Measurements from ENCODE around the gene HOXA7.
A peak's percentile ranks its signal among the peaks of the same experiment; 100 is the strongest.

Gene HOXA7

DNA sequence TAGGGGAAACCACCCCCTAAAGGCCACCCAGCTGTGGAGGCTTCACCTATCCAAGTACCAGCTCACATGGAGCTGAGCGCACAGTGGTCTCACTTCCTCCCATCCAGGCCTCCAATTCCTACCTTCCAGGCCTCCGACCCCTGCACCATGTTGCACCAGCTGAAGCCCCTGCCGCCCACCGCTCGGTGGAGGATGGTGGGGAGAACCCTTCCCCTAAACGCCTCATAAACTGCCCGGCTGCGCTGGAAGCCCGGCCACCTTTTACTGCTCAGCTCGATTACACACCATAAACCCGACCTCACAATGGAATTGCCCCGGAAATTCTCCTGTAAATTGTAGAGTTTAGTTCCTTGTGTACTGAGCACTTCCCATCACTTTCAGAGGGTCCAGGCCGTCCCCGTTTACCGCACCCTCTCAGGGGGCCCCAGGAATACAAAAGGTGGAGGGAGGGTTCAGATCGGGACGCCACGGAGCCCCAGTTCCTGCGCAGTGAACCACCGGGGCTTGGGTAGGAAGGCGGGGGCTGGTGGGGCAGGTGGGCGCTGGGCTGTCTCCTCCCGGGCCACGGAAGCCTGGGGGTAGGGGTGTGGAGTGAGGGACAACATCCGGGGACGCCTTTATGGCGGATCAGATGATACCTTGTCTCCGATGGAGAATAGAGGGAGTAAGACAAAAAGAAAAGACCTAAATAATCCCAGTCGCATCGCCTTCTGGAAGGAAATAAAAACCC lies 1.4 kb upstream of the HOXA7 start:
- no peak for DNase-seq

DNA sequence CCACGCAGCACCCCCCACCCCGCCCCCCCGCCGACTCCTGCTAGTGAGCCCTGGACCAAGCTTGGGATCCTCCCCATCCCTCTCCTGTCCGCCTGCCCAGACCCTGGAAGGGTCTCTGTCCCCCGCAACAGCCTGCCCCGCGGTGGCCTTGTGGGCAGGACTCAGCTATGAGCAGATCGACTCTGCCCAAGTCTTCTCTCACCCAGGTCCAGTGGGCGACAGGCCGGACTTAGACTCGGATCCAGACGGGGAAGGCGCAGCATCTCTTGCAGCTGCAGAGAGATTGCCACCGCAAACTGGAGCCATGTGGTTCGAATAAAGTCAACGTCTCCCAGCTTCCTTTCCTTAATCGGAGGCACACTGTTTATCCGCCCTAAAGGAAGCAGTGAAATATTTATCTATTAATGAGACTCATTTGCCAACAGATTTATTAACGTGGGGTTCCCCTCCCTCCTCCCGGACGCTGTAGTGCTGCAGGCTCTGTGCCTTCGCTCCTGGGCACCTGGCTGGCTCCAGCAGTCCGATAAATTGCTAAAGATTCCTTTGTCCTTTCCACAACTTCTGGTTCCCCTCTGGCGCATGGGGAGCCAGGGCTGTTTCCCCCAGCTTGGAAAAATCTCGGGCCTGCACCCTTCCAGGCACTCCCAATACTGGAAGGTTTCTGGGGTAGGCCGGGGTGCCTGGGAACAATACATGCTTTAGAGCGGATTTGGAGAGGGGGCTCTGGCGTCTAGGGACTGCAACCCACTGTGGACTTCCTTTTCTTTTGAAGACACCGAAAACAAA lies 634 bp upstream of the HOXA7 start:
- no peak for DNase-seq

DNA sequence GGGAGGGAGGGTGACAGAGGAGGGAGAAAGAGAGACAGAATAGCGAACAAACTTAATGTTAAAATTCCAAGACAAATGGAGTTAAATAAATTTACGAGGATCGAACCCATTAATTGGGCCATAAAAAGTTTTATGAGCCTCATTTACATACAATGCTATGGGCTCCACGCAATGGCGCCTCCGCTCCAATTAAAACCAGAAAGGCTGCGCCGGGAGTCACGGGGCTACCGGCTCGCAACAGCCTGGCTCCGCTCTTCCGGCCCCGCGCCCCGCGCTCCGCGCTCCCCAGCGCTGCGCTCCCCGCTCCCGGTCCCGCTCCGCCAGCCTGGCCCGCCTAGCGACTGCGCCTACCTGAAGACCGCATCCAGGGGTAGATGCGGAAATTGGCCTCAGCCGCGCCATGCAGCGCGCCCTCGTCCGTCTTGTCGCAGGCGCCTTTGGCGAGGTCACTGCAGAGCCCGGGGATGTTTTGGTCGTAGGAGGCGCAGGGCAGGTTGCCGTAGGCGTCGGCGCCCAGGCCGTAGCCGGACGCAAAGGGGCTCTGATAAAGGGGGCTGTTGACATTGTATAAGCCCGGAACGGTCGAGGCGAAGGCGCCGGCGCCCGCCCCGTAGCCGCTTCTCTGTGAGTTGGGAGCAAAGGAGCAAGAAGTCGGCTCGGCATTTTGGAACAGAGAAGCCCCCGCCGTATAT lies 513 bp downstream of the HOXA7 start:
- no peak for DNase-seq

DNA sequence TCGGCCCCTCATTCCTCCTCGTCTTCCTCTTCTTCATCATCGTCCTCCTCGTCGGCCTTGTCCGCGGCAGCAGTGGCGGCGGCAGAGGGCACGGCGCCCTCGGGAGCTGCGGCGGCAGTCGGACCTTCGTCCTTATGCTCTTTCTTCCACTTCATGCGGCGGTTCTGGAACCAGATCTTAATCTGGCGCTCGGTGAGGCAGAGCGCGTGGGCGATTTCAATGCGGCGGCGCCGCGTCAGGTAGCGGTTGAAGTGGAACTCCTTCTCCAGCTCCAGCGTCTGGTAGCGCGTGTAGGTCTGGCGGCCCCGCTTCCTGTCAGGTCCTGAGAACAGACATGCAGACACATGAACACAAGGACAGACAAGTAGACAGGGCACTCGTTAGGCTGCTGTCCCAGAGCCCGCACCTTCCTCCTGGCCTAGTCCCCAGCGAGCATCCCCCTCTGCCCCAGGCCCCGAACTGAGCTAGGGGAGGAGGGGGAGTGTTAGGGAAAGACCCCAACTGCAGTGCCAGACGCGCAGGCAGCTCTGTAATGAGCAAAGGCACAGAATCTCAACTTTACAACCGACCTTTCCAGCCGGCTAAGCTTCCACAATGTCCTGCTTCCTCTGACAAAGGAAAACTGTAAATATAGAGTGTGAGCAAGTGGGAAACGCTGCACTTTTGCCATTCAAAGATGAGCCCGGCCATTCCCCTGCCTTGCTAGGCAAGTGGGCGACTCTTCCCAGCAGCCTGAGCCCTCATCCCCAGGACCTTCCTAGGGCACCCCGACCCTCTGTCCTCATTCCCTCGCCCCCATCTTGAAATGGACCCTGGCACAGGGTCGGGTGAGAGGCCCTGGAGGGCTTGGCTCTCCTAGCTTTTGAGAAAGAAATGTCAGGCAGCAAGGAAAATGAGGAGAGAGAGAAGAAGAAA lies 1.3 kb downstream of the HOXA7 start:
- peak; percentile 62 for DNase-seq

DNA sequence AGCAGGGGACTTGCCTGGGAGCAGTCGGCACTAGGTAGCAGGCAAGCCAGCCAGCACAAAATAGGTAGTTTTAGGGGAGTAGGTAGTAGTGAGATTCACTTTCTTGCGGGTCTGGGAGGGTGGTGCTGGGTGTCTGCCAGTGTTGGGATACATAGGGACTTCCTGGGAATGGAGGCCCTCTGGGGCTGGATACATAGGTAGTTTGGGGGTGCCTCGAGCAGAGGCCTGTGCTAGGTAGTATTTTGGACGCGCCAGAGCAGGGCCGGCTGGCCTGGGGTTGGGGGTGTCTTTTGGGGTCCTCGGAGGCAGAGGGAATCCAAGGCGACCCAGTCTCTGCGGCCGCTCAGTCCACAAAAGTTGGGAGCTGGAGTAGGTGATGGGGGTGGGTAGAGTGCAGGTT lies 2.1 kb downstream of the HOXA7 start:
- no peak for DNase-seq

DNA sequence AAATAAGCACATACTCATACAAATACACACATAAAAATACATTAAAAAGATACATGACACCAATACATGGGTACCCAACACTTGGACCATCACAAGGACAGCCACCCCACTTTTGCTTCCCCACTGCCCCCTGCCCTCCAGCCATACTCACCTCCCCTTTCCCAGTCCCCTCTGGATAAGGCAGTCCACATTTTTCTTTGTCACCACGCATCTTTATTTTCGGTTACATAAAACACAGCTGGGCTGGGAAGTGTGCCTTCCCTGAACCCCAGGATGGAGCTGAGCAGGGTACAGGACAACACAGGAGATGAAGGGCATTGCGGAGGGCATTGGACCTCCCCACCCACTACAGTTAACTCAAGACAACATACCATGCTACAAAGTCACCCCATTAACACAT lies 2.9 kb downstream of the HOXA7 start:
- no peak for DNase-seq

DNA sequence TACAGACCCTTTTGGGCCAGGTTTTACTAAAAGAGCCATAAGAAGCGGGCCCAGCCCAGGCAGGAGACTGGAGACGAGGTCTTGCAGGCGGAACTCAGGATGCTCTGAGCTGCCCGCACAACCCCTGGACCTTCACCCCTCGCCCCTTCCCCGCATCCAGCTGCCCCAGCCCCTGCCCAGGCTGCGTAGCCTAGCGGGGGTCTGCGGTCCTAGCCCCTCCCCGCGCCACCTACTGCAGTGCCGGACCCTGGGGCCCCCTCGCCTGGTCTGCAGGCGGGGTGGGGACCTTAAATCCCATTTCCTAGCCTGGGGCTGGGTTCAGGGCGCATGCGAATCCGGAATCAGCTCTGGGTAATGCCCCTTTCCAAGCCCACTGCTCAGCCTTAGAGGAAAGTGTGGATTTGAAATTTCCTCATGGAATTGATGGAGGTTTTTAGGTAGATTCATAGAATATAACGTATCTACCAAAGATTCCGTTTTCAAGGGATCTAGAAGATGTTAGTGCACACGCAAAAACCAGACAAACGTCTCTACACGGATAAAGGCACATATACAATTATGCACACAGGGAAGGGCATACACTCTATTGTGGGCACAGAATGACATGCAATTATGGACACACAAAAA lies 3.5 kb downstream of the HOXA7 start:
- DNase-seq = no peak

DNA sequence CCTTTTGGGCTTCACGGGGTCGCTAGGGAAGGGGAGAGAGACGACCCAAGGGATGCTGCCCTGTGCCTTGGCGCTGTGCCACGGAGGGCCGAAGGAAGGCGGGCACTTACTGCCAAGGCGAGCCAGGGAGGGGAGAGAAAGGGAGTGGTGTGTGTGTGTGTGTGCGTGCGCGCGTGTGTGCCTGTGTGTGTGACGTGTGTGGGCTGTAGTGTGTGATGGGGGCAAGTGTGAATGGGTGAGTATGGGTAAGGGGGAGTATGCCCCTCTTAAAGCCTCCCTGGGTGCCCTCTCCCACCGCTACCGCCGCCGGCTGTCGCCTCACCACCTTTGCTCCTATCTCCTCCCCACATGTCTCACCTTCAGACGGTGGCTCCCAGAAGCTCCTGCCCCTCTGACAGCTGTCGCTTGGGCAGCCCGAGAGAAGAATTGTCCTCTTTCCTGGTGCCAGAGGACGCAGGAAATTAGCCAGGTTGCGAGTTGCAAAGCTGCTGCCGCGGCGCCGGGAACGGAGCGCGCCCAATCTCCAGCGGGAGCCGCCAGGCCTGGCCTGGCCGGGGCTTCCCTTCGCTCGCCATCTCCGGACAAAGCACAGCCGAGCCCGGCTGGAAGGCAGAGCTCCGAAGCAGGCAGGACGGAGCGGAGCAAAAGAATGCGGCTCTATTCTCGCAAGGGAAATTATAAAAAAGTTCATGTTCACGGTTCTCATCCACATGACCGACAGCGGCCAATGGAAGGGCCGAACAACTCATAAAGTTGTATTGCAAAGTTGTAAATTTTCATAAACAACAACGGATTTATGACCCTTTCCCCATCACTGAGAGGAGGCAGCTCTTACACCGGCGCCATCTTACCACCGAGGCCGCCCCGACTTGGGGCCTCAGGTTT lies 4.3 kb downstream of the HOXA7 start, which contains the start of gene HOXA3:
Gene HOXA3 (minus strand): TSS at position 653 of the 885 bp plus-strand sequence. CDS start 41,943 bp downstream, outside the sequence.
- no peak for DNase-seq

DNA sequence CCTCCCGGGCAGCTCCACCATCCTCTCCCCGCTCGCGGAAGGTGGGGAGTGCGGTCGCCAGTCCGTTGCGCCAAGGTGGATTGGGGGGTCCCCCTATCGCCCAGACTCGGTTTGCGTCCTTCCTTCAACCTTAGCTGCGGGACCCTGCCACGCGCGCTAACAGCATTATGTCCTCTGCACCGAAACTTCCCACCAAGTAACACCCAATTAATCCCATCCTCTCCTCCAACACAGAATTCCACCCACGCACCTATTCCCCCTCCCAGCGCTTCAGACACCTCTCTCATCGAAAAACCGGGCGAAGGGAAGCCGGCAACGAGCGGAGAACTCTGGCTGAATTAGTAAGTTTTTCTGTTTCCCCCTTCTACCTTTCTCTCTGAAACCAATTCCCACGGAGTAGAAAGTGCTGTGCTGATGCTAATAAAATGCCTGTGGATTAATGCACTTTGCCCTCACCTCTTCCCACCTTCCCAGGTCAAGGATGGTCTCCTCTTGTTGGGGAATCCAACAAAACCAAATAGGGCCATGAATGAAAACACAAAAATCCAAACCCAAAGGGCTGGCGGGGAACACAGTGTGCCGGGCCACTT lies 5.0 kb downstream of the HOXA7 start:
- no peak for DNase-seq

DNA sequence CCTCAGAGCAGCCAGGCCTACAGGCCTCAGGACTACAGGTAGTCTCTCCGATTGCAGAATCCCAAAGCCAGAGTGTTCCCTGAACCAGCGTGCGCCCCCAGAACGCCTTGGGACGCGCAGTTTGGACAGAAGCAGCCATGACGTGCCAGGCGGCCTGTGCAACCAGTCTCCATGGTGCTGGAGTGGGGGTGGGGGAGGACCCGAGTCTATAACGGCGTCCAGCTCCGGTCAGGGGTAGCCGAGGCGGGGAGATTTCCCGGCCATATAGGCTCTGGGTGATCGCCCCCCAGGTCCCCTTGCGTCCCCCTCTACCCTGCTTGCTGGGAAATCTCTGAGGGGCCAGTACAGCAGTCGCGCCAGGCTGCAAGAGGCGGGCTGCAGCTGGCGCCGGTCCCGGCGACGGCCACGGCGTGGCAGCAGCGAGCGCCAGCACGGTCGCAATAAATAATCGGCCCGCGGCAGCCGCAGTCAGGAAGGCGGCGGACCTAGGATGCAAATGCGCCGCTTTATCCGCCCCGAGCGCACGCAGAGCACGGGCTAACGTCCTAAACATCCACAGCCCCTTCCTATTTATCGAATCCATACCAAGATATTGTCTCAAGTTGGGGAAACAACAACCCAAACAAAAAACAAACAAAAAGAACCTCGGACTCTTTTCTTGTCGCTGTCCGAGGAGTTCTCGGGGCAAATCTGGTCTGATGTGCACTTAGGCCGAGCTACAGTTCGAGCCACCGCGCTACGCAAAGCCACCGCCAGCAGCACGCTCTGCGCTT lies 5.7 kb downstream of the HOXA7 start:
- peak; percentile 77 for DNase-seq

DNA sequence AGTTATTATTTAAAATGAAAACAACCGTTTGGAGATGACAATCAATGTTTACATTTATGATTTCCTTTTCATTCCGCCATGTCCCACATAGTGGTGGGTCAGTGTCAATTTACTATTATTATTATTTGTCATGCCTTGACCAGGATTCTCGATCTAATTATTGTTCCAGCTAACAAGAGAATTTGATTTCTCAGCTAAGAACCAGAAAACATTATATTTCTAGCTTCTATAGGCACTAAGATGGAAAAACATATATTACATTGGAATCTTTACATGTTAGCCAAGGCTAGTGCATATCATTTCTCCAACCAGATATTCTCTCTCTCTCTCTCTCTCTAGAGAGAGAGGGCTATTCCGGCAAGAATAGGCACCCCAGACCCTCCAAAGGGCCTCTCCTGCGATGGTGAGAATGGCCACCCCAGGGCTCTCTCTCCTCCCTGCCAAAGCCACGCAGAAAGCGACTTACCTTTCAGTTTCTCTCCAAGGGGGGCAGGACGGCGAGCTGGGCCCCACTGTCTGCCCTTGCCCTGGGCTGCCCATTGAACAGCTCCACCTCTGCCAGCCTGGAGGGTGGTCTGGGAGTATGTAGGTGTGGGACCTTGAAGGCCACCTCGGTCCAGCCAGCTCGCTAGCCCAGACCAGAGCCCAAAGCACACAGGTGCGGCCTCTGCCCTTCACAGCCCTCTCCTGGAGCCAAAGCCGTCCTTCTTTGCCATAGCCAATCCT lies 6.5 kb downstream of the HOXA7 start:
- no peak for DNase-seq

DNA sequence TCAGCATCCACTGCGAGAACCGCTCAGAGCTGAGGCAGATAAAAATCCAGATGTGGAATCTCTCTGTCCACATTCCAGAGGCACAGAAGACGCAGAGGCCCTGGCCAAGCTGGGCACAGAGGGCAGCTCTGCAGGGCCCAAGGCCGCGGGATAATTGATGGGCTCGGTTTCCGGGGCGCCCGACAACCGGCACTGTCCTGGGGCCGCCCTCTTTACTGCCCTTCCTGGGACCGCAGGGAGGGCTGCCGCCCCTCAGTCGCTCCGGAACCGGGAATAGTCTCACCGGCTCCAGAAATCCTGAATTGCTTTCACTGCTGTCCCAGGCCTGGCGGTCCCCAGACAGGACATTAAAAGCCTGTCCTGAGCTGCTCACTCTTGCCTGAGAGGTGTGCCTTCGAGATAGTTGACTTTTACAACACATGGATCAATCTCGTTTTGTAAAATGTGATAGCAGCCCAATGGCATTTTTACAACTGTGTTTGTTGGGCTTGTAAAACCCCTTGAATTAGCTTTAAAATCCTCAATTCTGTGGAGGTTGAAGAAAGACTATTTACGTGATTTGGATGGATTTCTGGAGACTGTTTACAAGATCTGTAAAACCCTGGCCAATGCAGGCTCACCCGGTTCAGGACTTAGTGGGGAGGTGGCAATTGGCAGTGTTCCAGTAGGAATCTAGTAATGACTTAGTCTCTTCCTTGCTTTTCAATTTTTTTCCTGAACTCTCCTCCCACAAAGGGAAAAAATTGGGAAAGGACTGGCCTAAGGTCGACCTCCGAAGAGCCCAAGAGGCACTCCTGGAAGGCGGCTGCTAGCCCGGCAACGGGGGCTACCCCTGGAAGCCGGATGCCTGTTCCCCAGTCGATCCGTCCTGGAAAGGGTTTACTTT lies 7.5 kb downstream of the HOXA7 start:
- no peak for DNase-seq

DNA sequence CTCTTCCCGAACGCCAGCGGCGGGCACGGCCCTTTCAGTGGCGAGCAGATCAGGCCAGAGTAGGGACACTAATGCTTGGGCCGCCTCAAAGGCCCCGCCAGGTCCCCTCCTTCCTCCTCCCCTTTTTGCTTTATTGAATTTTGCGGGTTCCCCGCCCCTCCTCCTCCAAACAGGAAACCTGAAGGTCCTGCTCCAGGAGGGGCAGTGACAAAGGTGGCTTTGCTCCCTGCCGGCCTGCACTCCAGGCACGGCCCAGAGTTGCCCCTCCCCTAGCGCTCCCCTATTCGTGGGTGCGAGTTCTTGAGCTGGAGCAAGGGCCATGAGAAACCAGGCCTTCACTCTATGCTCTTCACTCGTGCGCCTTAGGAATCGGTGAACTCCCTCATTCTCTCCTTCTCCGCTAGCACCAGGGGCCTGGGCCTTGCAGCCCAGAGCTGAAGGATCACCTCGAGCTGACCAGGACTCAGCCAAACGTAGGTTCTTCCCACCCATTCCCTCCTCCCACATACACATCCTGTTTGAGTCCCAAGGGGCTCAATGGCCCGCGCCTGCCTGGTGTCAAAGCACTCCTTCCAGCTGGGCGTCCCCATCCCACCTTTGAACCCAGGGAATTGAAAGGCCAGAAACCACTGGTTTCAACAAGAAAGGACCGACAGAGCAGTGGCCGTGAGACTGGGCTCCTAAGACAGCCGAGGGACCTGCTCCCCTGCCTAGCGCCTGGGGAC lies 8.3 kb downstream of the HOXA7 start:
- DNase-seq = no peak

DNA sequence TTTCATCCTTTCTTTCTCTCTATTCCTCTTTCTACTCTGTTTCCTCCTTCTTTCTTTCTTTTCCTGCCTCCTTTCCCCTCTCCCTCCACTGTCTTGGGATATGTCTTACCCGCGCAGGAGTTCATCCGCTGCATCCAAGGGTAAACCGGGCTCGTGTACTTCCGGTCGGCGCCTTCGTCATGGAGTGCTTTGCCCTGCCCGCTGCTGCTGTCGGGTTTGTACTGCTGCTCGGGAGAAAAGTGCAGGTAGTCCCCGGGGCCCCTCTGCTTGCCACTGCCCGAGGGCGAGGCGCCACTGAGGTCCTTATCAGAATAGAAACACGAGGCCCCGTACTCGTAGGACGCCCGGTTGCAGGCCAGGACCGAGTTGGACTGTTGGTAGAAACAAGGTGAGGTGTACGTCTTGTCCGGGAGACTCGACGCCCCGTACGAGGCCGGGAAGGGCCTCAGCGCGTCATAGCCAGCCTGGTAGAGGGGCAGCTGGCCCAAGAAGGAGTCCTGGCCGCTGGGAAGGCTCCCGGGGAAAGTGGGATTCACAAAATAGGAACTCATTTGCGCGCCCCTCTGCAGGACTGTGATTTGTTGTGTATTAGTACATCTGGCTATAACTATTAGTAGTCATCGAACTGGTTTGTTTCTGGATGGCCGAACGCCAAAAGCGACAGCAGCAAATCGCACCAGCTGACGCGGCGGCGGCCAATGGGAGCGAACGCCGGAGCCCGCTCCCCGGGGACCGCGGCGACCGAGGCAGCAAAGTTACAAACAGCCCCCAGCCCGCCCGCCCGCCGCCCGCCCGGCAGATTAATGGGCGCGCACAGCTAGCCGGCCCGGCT lies 9.1 kb downstream of the HOXA7 start, which contains the start of gene HOXA6:
Gene HOXA6 (minus strand): TSS at position 576 of the 832 bp plus-strand sequence. CDS start 25 bp downstream, at position 551.
- DNase-seq = no peak

DNA sequence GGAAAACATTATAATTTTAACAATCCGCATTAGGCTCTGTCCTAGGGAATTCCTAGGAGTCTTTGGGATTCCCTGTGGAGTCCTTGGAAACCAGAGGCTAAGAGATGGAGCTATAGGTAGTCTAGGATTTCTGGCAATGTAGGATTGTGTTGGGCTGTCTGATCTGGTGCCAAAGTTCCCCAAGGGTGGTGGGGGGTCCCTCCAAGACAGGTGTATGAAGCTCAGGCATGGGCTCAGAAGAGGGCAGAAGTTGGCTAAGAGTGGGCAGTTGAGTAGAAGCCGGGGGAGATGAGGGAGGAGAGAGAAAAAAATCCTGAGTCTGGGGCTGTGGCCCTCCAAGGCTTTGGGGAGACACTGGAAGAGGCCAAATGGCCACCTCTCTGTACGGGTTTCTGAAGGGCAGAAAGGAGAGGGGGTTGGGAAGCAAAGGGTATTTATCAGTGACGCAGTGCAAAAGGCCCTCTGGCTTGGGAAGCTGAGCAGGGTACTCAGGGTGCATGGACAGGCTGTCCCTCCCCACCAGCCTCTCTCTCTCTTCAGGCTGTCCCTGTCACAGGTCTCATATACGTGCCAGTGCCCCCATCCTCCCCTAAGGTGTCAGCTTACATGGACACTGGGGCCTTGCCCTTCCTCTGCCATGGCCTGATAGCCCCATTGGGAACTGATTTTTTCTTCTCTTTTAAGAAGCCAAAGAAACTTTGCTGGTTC lies 9.8 kb downstream of the HOXA7 start:
- no peak for DNase-seq
